ENCODE data around the gene DIRAS3.

Gene DIRAS3

DNA sequence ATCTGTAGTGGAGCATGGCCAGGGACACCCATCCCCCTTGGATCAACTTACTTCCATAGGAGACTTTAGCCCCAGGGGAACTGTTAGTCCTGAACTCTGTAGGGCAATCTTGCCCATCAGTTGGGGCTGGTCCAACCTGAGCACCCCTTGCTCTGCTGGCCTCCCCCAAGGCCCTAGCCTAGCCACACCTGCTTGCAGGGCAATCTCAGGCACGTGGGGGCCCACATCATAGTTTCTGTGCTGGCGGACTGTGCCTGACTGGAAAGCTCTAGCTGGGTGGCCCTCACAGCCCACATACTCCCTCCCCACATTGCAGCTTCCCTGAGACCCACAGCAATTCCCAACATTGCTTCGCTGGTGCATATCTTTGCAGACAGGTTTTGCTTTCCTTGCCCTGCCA is 6.6 kb upstream of the DIRAS3 start:
- H3K27me3 ChIP-seq (ENCODE audit: insufficient read depth, poor library complexity, severe bottlenecking) = no peaks in the 10 kb centered on the region
- TF ChIP-seq, protein P1, sequence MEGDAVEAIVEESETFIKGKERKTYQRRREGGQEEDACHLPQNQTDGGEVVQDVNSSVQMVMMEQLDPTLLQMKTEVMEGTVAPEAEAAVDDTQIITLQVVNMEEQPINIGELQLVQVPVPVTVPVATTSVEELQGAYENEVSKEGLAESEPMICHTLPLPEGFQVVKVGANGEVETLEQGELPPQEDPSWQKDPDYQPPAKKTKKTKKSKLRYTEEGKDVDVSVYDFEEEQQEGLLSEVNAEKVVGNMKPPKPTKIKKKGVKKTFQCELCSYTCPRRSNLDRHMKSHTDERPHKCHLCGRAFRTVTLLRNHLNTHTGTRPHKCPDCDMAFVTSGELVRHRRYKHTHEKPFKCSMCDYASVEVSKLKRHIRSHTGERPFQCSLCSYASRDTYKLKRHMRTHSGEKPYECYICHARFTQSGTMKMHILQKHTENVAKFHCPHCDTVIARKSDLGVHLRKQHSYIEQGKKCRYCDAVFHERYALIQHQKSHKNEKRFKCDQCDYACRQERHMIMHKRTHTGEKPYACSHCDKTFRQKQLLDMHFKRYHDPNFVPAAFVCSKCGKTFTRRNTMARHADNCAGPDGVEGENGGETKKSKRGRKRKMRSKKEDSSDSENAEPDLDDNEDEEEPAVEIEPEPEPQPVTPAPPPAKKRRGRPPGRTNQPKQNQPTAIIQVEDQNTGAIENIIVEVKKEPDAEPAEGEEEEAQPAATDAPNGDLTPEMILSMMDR (IDR thresholded peaks at IDR 0.05; ENCODE audit: insufficient read depth, low read length) = no peak
- TF ChIP-seq SPI1 (IDR thresholded peaks at IDR 0.05; ENCODE audit: borderline replicate concordance, low read depth) = no peak
- DNase-seq (ENCODE audit: low read depth in 1 of 2, low spot score in 1 of 2) = no peak
- H3K4me3 ChIP-seq (replicated peaks; ENCODE audit: insufficient read depth, low read length) = no peak overlapping the region
- H3K27ac ChIP-seq (replicated peaks) = no peak overlapping the region

DNA sequence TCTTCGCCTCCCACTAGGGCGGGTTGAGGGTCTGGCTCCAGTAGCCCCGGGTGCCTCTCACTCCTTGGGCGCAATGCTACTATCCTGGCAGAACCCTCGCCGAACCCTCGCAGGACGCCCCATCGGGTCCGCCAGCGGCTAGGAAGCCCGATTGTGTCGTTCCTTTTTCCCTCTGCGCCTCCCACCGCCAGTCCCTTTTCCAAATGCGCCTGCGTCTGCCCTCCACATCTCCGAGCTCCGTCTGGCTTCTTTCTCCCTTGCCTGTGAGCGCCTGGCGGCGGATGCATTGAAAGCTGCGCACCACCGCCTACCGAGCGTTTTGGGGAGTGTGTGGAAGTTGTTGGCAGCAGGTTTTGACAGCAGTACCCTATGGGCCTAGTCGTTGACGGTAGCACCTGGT is 1.0 kb upstream of the DIRAS3 start:
- Histone ChIP-seq H3K4me3 (replicated peaks; ENCODE audit: insufficient read depth, low read length) (no peak overlapping the region), H3K27ac (replicated peaks) (no peak overlapping the region), H3K27me3 (ENCODE audit: insufficient read depth, poor library complexity, severe bottlenecking) (no peaks in the 10 kb centered on the region)
- no peak for TF ChIP-seq SPI1 (IDR thresholded peaks at IDR 0.05; ENCODE audit: borderline replicate concordance, low read depth)
- no peak for TF ChIP-seq POLR2AphosphoS5 (IDR thresholded peaks at IDR 0.05; ENCODE audit: low read depth)
- TF ChIP-seq, protein P2, sequence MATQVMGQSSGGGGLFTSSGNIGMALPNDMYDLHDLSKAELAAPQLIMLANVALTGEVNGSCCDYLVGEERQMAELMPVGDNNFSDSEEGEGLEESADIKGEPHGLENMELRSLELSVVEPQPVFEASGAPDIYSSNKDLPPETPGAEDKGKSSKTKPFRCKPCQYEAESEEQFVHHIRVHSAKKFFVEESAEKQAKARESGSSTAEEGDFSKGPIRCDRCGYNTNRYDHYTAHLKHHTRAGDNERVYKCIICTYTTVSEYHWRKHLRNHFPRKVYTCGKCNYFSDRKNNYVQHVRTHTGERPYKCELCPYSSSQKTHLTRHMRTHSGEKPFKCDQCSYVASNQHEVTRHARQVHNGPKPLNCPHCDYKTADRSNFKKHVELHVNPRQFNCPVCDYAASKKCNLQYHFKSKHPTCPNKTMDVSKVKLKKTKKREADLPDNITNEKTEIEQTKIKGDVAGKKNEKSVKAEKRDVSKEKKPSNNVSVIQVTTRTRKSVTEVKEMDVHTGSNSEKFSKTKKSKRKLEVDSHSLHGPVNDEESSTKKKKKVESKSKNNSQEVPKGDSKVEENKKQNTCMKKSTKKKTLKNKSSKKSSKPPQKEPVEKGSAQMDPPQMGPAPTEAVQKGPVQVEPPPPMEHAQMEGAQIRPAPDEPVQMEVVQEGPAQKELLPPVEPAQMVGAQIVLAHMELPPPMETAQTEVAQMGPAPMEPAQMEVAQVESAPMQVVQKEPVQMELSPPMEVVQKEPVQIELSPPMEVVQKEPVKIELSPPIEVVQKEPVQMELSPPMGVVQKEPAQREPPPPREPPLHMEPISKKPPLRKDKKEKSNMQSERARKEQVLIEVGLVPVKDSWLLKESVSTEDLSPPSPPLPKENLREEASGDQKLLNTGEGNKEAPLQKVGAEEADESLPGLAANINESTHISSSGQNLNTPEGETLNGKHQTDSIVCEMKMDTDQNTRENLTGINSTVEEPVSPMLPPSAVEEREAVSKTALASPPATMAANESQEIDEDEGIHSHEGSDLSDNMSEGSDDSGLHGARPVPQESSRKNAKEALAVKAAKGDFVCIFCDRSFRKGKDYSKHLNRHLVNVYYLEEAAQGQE (IDR thresholded peaks at IDR 0.05; ENCODE audit: insufficient replicate concordance, low read depth) = no peak
- TF ChIP-seq GABPA (IDR thresholded peaks at IDR 0.05; ENCODE audit: low read depth) = no peak
- TF ChIP-seq, protein P1 (IDR thresholded peaks at IDR 0.05; ENCODE audit: insufficient read depth, low read length) = no peak
- DNase-seq (ENCODE audit: low read depth in 1 of 2, low spot score in 1 of 2) = no peak

DNA sequence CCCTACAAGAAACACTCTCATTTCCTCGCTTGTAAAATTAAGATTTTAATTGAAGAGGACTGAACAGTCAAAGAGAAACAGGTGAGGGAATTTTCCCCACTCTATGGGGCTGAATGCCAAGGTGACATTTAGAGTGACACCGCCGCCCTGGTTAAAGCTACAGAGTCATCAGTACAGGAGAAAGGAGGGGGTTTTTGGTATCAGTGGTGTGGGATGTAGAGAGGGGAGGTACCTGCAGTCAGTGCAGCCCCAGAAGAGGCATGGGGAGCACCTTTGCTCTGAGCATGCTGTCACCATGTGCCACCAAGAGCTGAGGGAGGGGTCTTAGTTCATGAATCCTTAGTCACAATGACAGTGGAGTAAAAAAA is 2.8 kb downstream of the DIRAS3 start:
- Histone ChIP-seq H3K27me3 (ENCODE audit: insufficient read depth, poor library complexity, severe bottlenecking) (no peaks in the 10 kb centered on the region), H3K27ac (replicated peaks) (no peak overlapping the region), H3K4me3 (replicated peaks; ENCODE audit: insufficient read depth, low read length) (no peak overlapping the region)
- no peak for DNase-seq (ENCODE audit: low read depth in 1 of 2, low spot score in 1 of 2)
- TF ChIP-seq POLR2AphosphoS5 (IDR thresholded peaks at IDR 0.05; ENCODE audit: low read depth) (no peak), GABPA (IDR thresholded peaks at IDR 0.05; ENCODE audit: low read depth) (no peak), SPI1 (IDR thresholded peaks at IDR 0.05; ENCODE audit: borderline replicate concordance, low read depth) (no peak)
- TF ChIP-seq, protein P1 (IDR thresholded peaks at IDR 0.05; ENCODE audit: insufficient read depth, low read length) = no peak
- TF ChIP-seq, protein P2 (IDR thresholded peaks at IDR 0.05; ENCODE audit: insufficient replicate concordance, low read depth) = no peak

DNA sequence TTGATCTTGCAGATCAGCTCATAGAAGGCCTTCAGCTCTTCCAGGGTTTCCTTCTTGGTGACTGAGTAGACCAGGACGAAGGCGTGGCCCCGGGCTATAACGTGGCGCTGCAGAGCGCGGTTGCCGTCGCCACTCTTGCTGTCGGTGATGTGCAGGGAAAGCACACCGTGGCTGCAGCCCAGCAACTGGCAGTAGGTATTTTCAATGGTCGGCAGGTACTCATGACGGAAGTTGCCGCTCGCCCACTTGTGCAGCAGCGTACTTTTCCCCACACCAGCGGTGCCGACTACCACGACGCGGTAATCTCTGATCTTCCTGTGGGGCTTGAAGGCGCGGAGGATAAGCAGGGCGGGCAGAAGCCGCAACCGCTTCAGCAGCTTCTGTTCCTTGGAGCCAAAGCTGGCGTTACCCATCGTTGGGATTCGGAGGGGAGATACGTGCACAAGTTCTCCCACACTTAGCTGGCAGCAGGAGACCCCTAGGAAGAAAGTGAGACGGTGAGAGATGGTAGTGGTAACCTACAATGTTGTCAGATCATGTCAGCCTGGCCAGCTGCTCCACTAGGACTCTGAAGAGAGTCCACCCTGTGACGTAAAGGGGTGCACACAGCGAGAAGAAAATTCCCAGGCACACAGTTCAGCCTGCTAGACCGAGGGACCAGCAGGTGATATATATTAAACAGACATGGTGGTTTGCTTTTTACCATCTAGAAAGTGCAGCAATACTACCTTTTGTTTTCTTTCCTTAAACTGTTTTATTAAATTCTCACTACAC is 3.4 kb downstream of the DIRAS3 start:
- TF ChIP-seq, protein P2 (IDR thresholded peaks at IDR 0.05; ENCODE audit: insufficient replicate concordance, low read depth) = no peak
- TF ChIP-seq, protein P1 (IDR thresholded peaks at IDR 0.05; ENCODE audit: insufficient read depth, low read length) = no peak
- TF ChIP-seq POLR2AphosphoS5 (IDR thresholded peaks at IDR 0.05; ENCODE audit: low read depth) (no peak), GABPA (IDR thresholded peaks at IDR 0.05; ENCODE audit: low read depth) (no peak), SPI1 (IDR thresholded peaks at IDR 0.05; ENCODE audit: borderline replicate concordance, low read depth) (no peak)

More for the DNA sequence above, 3.4 kb downstream of the DIRAS3 start:
- DNase-seq (ENCODE audit: low read depth in 1 of 2, low spot score in 1 of 2) = no peak
- Histone ChIP-seq H3K27ac (replicated peaks) (no peak overlapping the region), H3K4me3 (replicated peaks; ENCODE audit: insufficient read depth, low read length) (no peak overlapping the region), H3K27me3 (ENCODE audit: insufficient read depth, poor library complexity, severe bottlenecking) (no peaks in the 10 kb centered on the region)
